AML-193 (cell line): Measurements from ENCODE around the gene RAX2.
"Not testable (repeated sequence)": the region's sequence is repeated elsewhere in the genome, so short reads cannot be mapped to it uniquely, and the experiment has no call there.

Source experiments
- DNase-seq, 2 experiments: peaks; one replicate each; lab custom pipeline; 2025; lab: John Stamatoyannopoulos, UW

RAX2 gene

DNA sequence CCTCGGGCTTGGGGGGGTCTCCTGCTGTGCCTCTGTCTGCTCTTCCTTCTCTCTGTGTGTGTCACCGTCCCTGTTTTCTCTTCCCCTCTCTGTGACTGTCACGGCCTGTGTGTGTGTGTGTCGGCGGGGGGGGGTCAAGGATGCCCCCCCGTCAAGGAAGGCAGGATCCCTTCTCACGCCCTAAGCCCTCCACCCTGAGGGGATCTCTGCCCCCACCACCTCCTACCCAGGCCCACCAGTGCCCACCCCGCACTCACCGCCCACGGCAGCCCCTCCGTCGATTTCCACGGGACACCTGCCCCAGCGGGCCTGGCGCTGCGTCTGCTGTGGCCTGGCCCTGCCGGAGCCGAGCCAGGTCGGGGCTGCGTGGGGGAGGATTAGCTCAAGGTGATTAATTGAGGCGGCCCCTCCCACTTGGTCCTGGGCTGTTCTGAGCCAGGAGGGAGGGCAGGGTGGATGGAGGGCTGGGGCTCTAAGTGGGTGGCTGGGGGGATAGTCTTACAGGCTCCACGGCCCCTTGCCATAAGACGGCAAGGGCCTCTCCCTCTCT lies at the start of gene RAX2:
RAX2 (minus strand) TSS at position 323 of the 550 bp plus-strand sequence. CDS start 486 bp downstream, outside the sequence.
- no peak for DNase-seq

DNA sequence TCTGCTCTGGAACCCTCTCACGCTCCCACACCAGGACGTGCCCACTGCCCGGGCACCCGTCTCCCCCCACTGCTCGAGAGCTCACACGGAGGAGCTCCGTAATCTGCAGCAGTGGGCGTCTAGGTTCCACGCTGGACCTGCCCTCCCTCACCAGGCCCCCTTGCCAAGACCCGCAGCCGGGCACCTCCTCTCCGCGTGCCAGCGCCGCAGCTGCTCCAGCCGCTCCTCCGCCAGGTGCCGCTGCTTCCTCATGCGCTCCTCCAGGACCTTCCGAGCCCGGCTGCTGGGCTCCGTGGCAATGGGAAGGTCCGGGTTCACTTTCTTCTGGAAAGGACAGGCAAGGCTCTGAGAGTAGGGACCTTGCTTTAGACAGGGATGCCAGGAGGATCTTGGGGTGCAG lies 49.1 kb upstream of the RAX2 start:
- DNase-seq, result no peak

DNA sequence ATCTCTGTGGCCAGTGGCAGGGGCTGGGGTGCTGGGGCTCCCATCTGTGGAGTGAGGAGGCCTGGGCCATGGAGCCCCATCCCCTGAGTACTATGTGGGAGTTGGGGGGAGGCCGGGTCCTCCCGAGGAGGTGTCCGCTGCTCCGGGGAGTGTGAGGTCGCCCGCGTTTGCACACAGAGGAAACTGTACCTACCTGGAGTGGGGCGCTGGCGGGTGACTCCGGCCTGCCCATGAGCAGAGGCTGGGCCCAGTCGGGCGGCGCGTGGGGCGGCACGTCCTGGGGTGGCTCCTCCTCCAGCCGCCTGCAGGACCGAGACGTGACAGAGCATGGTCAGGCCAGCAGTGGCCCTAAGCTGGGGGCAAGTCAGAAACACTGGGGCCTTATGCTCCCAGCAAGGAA lies 48.0 kb upstream of the RAX2 start:
- DNase-seq, result no peak

DNA sequence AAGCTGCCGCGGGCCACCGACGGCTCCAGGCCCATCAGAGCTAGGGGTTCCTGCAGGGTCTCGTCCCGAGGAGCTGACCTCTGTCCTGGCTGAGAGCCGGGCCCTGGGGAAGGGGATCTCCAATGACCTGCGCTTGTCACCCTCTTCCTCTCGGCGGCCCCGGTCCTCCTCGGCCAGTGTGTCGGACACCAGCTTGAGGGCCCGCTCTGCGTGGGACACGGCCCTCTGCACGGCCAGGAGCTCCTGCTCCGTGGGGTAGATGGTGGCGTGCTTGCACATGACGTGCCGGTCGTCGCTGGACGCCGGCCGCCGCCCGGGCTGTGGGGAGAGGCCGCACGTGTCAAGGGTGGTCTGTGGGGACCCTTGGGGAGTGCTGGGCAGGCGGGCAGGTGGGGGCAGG lies 46.9 kb upstream of the RAX2 start:
- no peak for DNase-seq

DNA sequence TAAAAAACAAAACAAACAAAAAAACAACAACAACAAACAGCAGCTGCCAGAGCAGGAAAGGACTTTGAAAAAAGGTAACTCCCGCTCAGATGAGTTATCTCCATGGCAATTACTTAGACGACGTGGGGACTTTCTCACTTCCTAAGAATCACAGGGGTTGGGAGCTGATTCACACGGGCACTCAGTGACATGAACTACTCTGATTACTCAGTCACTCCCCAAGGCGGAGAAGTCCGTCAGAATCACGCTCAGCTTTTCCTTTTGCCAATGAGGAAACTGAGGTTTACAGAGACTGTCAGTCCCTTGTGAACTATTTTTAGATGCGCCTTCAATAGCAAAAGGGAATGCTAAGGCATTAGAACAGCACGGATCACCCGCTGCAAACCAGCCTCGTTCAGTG lies 46.4 kb upstream of the RAX2 start:
- DNase-seq, result no peak

DNA sequence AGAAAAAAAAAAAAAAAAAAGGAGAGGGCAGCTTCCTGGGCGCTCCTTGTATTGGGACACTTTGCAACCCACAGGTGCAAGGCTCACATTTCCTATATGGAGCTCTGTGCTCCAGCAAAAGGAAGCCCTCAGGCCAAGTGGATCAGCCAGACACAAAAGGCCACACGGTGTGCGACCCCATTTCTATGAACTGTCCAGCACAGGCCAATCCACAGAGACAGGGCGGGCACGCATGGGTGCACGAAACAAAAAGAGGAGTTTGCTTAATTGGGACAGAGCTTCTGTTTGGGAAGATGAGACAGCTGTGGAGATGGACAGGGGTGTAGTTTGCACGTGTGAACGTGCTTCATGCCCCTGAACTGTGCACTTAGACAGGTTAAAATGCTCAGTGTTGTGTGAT lies 45.7 kb upstream of the RAX2 start:
- DNase-seq, result no peak

DNA sequence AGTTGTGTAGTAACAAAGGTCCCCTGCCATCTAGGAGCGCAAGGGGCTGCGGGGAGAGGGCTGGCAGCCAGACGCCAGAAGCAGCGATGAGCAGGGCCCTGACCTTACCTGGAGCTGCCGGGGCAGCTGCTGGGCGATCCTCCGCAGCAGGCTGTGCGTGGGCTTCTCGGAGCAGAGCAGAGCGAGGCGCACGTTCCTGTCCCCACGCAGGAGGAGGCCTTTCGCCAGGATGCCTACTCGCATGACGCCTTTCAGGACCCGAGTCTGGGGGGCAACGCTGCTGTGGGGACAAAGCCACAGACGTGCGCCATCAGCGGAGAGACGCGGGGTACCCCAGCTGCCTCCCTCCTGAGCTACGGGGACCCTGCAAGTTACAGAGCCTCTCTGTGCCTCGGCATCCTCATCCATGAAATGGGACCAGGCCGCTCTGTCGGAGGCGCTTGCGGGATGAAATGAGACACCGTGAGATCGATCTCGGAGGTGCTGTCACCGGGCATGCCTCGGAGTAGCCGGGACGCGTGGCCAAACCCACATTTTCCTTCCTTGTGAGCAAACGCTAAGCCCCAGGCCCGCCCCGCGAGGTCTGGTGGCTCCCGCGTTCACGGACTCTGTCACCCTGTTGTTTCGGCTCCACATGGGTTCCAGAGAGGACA lies 44.7 kb upstream of the RAX2 start:
- DNase-seq, result no peak

DNA sequence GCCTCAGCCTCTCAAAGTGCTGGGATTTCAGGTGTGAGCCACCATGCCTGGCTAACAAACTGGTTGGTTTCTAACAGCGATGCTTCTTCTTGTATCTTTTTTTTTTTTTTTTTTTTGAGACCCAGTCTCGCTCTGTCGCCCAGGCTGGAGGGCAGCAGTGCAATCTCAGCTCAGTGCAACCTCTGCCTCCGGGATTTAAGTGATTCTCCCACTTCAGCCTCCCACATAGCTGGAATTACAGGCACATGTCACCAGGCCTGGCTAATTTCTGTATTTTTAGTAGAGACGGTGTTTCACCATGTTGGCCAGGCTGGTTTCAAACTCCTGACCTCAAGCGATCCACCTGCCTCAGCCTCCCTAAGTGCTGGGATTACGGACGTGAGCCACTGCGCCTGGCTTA lies 44.1 kb upstream of the RAX2 start:
- not testable (repeated sequence) for DNase-seq

DNA sequence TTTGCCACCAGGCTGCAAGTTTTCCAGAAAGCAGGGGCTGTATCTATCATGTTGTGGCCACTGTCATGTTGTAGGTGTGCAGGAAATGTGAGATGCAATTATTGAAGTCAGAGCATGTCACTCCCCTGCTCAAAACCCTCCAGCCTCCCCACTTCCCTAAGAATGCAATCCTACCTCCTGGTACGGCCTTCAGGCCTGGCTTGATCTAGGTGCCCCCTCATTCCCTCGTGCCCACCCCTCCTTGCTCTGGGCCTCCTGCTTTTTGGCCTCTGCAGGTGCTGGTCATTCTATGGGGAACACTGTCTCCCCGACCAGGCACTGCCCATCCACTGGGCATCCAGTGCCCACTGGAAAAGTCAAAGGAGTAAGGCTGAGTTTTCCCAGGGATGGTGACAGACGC lies 42.6 kb upstream of the RAX2 start:
- DNase-seq, result no peak

DNA sequence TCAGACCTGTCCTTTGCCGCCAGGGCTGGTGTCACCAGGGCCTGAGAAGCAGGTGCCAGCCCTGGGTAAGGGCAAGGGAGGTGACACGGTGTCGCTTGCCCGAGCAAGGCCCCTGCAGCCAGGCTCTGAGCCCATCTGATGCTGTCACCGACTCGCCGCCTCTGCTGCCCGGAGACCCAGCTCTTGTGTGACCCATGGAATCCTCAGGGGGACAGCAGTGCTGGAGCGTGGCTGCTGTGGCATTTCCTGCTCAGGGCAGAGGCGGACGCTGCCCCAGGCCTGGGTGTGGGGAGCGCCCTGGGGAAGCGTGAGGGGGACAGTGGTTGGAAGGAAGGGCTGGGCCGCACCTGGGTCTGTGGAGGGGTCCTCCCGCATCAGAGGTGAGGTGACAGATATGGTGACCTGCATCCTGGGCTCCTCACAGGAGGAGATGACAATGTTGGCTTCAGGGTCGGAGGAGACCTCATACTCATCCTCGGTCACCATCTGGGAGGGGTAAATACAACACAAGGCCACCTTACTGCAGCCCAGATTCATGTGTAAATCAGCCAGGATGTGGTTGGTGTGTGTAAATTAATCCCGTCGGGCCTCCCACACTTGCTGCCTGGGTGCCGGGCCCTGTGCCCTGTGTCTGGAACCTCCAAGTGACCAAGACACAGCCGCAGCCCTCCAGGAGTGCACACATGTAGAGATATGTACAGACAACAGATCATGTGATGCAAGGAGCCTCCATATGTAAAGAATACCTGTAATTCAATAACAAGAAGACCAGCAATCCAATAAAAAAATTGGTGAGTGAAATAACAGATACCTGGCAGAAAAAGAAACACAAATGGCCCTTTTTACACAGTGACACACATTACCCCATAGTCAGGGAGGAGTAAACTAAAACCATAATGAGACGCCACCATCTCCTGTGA lies 41.7 kb upstream of the RAX2 start:
- DNase-seq, result no peak

DNA sequence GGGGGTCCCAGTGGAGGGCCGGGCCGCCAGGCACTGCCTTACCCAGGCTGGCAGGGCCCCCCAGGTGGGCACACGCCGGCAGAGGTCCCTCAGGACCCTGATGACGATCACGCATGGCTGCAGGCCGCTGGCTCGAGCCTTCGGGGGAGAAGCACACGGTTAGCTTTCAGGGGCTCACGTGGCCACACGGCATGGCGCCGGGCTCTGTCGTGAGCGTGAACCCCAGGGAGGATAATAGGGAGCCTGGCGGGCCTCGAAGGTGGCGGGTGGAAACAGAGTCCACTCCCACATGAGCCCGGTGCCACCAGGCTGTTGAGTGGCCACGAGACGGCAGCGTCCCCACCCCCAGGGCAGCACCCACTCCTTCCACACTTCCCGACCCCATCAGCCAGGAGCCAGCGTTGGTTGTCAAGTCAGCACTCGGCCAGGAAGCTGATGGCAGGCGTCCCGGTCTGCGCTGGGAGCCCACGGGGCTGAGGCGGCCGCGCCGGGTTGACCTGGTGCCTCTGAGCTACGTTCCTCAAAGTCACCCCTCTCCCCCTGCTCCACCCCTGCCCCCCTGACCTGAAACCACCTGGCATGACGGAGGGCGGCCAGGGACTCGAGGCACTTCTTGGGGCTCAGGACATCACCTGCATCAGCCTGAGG lies 38.8 kb upstream of the RAX2 start:
- no peak for DNase-seq

DNA sequence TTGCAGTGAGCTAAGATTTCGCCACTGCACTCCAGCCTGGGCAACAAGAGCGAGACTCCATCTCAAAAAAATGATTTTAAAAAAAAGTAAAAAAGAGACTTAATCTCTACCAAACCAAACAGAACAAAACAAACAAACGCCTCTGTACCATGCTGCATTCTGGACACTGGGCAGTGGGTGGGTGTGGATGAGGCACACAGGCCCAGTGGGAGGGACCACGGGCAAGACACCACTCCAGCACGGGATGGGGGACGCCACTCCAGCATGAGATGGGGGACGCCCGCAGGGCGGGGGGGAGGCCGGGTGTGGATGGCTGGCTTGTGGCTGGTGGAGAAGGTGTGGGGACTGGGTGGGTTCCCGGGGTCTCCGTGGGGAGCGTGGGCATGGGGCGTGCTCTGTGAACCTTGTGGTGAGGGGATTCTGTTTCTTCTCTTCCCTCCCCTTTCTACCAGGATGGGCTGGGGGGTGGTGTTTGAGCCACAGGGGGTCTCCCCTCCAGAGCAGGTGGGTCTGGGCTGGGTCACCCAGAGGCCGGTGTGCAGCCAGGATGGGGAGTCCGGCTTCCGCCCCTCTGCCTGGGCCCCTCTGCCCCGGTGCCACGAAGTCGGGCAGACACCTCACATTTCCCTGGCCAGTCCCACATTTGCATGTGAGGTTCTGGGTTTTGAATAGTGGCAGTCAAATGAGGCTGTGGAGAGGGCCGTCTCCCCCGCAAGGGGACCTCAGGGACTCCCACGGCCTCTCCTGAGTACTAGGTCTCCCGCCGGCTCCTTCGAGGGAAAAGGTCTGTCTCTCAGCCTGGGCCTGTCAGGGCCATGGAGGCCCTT lies 38.1 kb upstream of the RAX2 start:
- no peak for DNase-seq

DNA sequence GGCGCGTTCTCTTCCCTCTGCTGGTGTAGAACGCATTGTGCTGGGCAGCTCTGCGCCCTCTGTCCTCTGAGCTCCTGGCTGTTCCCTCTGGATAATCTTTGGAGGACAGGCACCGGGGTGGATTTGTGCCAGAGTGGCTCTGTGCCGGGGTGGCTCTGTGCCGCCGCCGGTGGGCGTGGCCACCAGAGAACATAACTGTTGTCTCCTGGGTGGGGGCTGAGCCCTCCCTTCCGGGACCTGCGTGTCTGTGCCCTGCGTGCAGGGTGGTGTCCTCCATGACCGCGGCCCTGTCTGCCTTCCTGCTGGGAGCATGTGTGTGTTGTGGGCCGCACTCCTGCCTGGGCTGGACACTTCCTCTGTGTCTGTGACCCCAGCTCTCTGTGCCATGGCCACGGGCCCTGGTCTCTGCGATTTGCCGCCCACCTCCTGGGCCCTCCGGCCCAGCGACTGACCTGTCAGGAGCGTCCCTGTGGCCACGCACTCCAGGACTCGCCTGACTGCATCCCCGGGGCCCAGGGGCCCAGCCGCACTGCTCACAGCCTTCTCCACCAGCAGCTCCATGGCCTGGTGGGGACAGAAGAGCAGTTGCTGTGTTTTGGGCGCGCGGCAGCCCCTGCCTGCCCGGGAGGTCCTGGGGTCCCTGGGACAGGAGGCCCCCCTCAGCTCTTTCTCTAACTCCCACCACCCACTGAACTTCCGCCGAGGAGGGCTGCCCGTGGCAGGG lies 36.6 kb upstream of the RAX2 start:
- DNase-seq, result no peak

DNA sequence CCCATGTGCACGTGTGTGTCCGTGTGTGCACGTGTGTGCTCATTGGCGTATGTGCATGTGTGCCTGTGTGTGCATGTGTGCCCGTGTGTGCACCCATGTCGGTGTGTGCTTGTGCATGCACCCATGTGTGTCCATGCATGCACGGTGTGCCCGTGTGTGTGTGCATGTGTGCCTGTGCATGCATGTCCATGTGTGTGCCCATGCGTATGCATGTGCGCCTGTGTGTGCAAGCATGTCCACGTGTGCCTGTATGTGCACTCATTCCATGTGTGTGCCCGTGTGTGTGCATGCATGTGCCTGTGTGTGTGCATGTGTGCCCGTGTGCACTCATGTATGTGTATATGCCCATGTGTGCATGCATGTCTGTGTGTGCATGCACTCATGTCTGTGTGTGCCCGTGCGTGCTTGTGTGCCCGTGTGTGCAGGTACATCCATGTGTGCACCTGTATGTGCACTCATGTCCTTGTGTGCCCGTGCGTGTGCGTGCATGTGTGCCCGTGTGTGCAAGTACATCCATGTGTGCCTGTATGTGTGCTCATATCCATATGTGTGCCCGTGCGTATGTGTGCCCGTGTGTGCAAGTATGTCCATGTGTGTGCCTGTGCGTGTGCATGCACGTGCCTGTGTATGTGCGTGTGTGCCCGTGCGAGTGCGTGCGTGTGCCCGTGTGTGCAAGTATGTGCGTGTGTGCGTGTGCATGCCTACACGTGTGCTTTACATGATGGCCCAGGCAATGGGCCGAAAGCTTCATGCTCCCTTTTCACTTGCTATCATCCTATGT lies 35.7 kb upstream of the RAX2 start:
- no peak for DNase-seq

DNA sequence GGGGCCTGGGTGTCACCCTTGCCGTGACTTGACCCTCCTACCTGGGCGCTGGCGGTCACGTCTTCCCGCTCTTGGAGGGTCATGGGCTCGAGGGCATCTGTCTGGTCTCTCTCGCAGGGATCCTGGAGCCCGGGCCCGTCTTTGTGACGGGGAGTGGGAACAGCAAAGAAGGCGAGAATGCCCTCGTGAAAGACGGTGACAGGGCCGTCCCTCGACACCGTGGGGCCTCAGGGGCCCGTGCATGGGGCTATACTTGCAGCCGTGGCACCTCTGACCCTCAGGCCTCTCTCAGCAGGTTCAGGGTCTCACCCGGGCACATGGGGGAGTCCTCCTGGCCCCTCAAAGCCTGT lies 35.1 kb upstream of the RAX2 start:
- no peak for DNase-seq

DNA sequence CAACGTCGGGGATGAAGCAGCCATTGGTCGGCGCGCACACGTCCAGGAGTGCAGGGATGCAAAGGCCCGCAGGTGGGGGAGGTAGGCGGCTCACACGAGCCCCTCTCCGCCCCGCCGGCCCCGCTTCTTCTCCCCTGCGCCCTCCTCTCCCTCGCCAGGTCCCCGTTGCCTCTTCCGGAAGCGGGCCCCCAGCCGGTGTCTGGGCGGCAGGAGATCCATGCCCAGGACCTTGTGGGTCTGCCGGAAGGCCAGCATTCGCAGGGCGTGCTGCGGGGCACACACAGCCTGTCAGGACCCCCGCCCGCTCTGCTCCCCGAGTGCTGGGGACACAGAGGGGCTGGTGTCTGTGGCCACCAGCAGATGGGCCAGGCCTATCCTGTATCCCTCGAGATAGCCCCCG lies 33.8 kb upstream of the RAX2 start:
- no peak for DNase-seq

DNA sequence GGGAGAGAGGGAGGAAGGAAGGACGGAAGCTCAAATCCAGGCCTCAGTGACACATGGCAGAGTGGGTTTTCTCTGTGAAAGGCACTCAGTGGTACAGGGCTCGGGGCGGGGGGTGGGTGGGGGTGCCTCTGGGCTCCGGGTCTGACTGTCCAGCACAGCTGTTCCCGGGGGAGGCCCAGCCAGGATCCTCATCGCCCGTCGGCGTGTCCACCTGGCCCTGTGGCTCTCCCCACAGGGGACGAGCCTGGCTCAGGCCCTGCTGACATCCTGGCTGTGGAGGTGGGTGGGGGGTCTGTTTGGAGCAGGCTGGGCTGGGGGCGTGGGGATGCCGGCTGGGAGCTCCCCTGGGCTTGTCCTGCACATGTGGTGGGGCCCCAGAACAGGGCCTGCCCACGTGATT lies 32.4 kb upstream of the RAX2 start:
- no peak for DNase-seq

DNA sequence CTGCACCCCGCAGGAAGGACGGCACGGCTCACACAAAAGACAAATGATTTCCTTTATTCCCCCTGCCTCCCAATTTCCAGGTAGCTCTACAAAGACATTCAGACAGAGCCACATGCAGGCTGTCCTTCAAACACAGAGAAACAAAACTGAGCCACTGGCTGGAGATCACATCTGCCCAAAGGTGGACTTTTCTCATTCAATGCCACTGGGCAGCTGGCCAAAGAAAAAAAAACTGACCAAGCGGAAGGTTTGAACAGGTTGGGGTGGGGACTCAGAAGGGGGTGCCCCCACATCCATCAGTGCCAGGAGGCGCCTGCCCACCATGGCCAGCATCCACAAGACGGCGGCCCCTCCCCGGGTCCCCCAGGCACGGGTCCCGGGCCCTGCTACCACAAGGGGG lies 32.0 kb upstream of the RAX2 start:
- no peak for DNase-seq

DNA sequence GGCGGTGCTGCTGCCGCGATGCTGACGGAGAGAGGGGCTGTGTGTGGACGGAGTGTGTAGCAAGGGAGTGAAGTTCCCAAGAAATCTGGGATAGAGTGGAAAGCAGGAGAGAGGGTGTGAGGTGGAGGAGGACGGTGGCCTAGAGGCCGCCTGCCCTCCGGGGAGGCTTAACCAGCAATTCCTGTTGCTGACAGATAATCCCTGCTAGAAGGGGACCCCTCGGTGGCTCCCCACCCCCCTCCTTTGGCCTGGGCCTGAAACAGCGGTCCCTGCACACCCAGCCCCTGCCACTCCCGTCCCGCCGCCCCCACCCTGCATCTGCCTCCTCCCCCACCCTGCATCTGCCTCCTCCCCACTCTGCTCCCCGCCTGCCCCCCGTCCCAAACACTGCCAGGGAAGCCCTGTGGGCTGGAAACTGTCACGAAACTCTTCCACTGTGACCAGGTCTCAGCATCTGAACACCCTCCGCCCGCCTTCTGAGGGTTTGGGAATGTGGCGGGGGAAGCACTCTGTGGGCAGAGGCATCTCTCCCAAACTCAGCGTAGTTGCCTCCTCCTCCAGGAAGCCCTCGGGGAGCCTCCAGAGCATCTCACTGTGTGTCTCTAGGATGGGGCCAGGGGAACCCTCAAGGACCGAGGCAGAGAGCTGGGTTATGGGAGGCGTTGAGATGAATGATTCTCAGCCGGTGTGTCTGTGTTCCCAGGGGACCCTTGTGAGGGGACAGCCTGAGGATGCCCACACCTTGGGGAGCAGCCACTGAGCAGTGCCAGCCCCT lies 31.3 kb upstream of the RAX2 start:
- DNase-seq, result no peak
